ENCODE results near the gene PPA1. TPM values are rescaled to one million over a fixed set of nuclear protein-coding genes. Genes with fewer than 3 reads are reported as not detected.

PPA1 gene
- total and polyA plus RNA-seq, 2 donors (not counting 3 experiments of a cell fraction or from before 2014, with no cell fraction given), result 63.5 to 140 TPM

DNA sequence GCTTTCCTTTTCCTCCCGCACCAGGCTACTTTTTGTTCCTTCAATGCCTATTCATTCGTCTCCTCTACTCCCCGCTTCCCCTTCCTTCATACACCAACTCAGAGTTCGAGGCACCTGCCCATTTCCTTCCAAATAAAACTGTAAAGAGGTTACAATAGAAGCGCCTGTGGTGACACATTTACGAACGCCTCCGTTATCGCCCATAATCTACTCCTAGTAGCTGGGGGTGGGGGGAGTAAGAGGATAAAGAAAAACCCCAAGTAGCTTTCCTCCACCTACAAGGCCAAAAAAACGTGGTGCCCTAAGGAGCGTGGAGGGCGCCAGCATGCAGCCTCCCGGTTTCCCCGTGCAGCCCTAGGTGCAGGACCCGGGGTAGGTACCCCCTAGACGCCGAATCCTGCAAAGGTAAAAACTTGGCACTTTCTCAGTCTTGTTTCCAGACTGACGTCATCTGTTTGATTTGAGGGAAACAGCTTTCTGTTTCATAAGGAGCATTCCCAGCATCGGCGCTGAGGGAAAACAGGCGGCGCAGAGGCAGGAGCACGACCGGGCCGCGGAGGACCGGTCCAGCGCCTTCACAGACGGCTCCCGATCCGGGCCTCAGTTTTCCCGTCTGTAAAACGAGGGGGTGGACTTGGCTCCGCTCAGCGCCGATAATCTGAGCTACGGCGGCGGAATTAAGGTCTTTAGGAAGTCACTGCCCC is 922 bp downstream of the PPA1 start:
- Histone ChIP-seq H3K4me1 (ENCODE audit: control insufficient read depth, extremely low read depth, insufficient read depth, low read length) (peaks cover 11% of the 10 kb centered on the region), H3K4me3 (replicated peaks in 1 of 3; ENCODE audit: insufficient read depth in 1 of 3, low read depth in 1 of 3, low read length in 3 of 3) (peak overlapping the region; percentile 72 to 91 (median 80)), H3K79me2 (ENCODE audit: control insufficient read depth, insufficient read depth, low read length) (peaks cover 45% of the 10 kb centered on the region), H3K36me3 (ENCODE audit: control insufficient read depth in 2 of 2, extremely low read depth in 1 of 2, insufficient read depth in 2 of 2, low read length in 2 of 2) (peaks cover 0 to 5% of the 10 kb centered on the region in 2 experiments), H3K27ac (ENCODE audit: insufficient read depth, low read depth, low read length) (peak overlapping the region; percentile 58), H3K27me3 (ENCODE audit: control insufficient read depth in 2 of 2, insufficient read depth in 2 of 2, low read length in 2 of 2) (no peaks in the 10 kb centered on the region), H3K4me2 (ENCODE audit: insufficient read depth, low read length) (peak overlapping the region; percentile 82), H3K9me1 (replicated peaks; ENCODE audit: control insufficient read depth, extremely low read depth, insufficient read depth, low read length) (no peaks in the 10 kb centered on the region), H4K20me1 (replicated peaks; ENCODE audit: control insufficient read depth, extremely low read depth, insufficient read depth, low read length) (no peaks in the 10 kb centered on the region), H2AFZ (ENCODE audit: low read depth, low read length) (peak overlapping the region; percentile 93), H3K9ac (replicated peaks; ENCODE audit: extremely low read depth, insufficient read depth, low read length) (peak overlapping the region; percentile 80), H3K9me3 (replicated peaks; ENCODE audit: control insufficient read depth, insufficient read depth, low read length) (no peaks in the 10 kb centered on the region)
- FAIRE-seq, result peak; percentile 71
- intact Hi-C loops (cut with micrococcal nuclease) (loop anchor here (2.0 to 5.0 kb wide), 3 partner anchors 64 to 150 kb away; partner anchors contain the start of genes LRRC20 and TYSND1), dilution Hi-C loops (cut with MboI; ENCODE audit: extremely low pct_ligation_motif_present, low sequenced_read_pairs) (no loop called here)
- ChIA-PET CTCF (interaction anchor here (0.7 to 4.5 kb wide), 14 partner anchors 9 to 172 kb away, joined by 3 to 50 read pairs (median 5); partner anchors contain the start of genes EIF4EBP2 and TYSND1), POLR2A (interaction anchor here (0.6 to 1.5 kb wide), 4 partner anchors 11 to 132 kb away, joined by 3 to 6 read pairs (median 3); partner anchors contain the start of gene SAR1A)
- no peak for TF ChIP-seq MYC (IDR thresholded peaks at IDR 0.05; ENCODE audit: low read depth, low read length)
- TF ChIP-seq, protein P1, sequence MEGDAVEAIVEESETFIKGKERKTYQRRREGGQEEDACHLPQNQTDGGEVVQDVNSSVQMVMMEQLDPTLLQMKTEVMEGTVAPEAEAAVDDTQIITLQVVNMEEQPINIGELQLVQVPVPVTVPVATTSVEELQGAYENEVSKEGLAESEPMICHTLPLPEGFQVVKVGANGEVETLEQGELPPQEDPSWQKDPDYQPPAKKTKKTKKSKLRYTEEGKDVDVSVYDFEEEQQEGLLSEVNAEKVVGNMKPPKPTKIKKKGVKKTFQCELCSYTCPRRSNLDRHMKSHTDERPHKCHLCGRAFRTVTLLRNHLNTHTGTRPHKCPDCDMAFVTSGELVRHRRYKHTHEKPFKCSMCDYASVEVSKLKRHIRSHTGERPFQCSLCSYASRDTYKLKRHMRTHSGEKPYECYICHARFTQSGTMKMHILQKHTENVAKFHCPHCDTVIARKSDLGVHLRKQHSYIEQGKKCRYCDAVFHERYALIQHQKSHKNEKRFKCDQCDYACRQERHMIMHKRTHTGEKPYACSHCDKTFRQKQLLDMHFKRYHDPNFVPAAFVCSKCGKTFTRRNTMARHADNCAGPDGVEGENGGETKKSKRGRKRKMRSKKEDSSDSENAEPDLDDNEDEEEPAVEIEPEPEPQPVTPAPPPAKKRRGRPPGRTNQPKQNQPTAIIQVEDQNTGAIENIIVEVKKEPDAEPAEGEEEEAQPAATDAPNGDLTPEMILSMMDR (IDR thresholded peaks at IDR 0.05; ENCODE audit: extremely low read depth in 1 of 2, insufficient read depth in 1 of 2, low read depth in 1 of 2, low read length in 2 of 2), result no peak
- no peak for TF ChIP-seq FOS (IDR thresholded peaks at IDR 0.05; ENCODE audit: borderline replicate concordance, insufficient read depth, low read length)
- peak; percentile 74 for TF ChIP-seq JUN (IDR thresholded peaks at IDR 0.05; ENCODE audit: borderline replicate concordance, insufficient read depth, insufficient read length, low read depth)
- peak; percentile 79 for TF ChIP-seq GATA2 (IDR thresholded peaks at IDR 0.05; ENCODE audit: insufficient read depth, insufficient read length, low read depth, low read length)
- TF ChIP-seq, protein P2, sequence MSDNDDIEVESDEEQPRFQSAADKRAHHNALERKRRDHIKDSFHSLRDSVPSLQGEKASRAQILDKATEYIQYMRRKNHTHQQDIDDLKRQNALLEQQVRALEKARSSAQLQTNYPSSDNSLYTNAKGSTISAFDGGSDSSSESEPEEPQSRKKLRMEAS (IDR thresholded peaks at IDR 0.05; ENCODE audit: insufficient read depth, insufficient read length), result no peak
- no peak for TF ChIP-seq POLR2A (IDR thresholded peaks at IDR 0.05; ENCODE audit: low read depth, low read length)
- no peak for TF ChIP-seq EZH2 (IDR thresholded peaks at IDR 0.05; ENCODE audit: borderline replicate concordance, low read depth, low read length, severe bottlenecking)
- peak; percentile 22 for TF ChIP-seq POLR2AphosphoS5 (IDR thresholded peaks at IDR 0.05; ENCODE audit: insufficient read depth, low read depth, low read length)
- DNase-seq (ENCODE audit: low read depth, low spot score), result peak; percentile 74
- BruUV-seq (replicated peaks), result no TSS peak
